HL-60/S4 treated with retinoic acid at 250 ng/mL for 4 days and 3 days (cell line): Measurements from ENCODE around the gene ADAMTS13.

ENCODE experiments used
- in situ Hi-C: fragments of 300-500 bp; cut with MboI; formaldehyde crosslinking; loops from 2 replicates; pipeline ENCODE4 v1.7.0; 2022; ENCODE audit warnings: low sequenced_read_pairs

The ADAMTS13 gene

DNA sequence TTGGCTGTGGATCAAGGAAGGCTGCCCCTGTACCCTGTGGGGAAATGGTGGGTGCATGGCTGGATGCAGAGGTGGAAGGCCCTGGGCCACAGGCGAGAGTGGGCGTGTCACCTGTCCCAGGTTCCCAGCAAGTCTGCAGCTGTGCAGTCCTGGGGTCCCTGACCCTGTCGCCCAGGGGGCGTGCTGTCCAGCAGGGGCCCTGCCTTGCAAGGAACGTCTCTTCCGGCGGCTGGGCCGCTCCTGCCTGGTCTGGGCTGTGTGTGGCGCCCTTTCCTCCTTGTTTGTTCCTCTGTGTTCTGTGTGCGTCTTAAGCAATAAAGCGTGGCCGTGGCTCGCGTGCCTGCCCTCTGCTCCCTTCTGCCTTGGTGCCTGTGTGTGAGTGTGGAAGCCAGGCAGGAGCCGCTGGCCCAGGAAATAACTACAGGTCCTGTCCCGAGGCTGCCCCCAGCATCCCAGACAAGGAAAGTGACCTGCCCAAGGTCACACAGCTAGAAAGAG, 48.3 kb downstream of the ADAMTS13 start:
- in situ Hi-C loops = no loop called here

DNA sequence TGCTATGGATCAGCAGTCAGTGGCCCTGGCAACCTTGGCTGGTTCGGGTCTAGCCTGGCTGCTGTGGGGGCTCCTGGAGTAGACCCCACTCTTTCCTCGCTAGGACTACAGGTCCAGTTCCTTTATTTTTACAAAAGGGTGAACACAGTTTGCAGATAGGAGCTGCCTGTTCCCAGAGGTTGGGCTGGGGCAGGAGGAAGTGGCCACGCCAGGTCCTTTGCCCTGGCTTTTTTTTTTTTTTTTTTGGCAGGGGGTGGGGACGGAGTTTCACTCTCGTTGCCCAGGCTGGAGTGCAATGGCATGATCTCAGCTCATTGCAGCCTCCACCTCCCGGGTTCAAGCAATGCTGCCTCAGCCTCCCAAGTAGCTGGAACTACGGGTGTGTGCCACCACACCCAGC, 48.8 kb downstream of the ADAMTS13 start:
- in situ Hi-C loops = no loop called here

DNA sequence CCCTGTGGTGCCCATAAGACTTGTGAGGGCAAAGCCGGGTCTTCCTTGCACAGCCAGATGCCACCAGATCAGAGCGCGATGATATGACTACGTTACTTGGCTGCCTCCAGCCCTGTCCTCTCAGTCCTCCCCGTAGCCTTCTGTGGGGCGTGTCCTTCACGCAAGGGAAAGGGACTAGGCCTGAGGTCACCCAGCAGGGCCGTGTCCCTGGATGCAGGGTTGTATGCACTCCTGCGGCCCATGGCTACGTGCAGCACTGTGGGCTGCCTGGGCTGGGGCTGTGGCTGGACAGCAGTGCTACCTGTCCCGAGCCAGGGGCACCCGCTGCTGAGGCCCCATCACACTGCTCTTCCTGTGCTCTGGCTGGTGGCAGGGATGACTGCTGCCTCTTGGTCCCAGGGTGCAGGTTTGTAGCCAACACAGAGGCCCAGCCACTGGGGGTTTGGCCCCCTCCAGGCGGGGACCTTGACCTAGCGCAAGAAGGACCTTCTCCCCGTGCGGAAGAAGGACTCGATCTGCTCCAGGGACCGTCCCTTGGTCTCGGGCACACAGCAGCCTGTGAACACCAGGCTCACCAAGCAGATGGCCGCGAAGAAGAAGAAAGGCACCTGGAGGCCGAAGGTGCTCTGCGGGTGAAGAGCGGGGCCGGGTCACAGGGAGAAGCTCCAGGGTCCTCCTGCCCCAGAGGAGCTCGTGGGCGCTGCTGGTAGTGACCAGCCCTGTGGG, 49.5 kb downstream of the ADAMTS13 start:
- in situ Hi-C loops = no loop called here

DNA sequence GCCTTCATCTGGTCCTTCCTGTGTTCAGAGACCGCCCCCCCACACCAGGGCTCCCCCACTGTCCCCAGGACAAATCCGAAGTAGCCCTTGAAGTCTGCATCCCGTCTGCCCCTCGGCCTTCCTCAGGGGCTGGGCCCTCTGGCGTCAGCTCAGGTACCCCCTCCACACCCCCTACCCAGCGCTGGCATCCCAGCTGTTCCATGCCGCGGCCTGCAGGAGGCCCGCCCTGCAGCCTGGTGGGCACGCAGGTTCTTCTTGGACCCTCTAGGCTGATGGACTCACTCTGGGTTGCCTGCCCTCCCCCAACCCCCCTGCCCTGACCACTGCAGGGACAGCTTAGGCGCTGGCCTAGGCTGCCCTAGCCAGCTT, 50.1 kb downstream of the ADAMTS13 start:
- in situ Hi-C loops = no loop called here

DNA sequence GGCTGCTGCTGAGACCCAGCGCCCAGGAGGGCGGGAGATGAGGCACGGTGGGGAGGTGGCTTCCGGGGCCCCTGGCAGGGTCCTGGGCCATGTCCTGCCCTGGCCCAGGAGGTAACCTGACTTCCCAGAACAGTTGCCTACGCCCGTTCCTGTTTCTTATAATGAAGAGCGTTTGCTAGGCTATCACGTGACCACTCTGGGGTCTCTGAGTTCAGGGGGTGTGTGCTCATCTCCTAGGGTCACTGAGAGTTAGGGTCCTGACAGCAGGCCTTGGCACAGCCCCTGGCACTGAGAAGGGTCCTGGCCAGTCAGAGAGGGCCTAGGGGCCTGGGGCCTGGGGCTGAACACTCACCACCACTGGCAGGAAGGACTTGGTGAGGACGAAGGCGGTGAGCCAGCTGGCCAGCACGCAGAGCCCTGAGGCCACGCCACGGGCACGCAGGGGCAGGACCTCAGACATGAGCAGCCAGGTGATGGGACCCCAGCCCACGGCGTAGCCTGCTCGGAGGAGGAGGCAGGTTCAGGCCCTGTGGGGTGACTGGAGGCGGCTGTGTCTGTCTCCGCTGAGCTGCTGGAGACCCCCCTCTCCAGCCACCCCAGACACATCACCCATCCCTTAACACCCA, 50.7 kb downstream of the ADAMTS13 start:
- in situ Hi-C loops = no loop called here

DNA sequence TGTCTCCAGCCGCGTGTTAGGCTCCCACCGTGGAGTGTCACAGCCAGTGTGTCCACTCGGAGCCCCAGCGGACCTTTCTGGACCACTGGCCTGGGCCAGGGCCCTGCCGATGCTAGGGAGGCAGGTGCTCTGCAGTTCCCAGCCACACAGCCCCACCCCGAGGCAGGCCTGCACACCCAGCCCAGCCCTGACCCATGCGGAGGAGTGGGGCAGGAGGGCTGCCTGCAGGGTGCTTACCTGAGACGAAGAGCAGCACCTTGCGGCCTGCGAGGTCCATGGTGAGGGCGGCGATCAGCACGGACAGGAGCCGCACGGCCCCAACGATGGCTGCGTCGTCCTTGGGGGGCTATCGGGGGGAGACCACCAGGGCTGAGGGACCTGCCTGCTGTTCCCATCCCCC, 51.6 kb downstream of the ADAMTS13 start:
- in situ Hi-C loops = no loop called here

DNA sequence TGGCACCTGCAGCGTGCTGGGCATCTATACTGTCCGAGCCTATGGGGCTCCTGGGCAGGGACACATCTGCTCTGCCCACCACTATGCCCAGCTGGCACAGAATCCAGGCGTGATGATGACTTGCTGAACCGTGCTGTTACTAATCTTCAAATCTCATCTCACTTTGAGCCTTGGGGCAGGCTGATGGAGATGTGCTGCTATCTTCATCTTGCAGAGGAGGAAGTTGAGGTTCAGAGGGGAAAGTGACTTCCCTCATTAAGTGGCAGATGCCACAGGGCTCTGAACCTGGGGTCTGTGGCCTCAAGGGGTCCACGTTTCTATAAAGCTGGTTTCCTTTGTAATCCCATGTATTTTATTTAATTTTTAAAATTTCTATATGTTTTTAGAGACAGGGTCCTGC, 52.0 kb downstream of the ADAMTS13 start:
- in situ Hi-C loops = no loop called here

DNA sequence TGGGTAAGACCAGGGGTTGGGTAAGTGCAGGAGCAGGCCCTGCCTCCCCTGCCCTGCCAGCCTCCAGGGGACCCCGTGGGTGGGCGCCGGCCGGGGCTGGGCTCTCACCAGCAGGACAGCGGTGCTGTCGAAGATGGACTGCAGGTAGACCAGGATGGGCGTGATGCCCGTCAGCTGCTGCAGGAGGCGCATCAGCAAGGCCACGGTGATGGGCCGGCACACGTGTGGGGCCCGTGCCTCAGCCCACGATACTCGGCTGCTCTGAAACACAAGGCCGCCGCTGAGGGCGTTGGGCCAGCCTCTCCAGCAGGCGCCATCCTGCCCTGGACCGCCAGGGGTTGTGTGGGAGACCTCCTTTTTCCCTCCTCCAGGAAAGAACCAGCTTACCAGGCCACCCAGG, 52.7 kb downstream of the ADAMTS13 start:
- in situ Hi-C loops = no loop called here

DNA sequence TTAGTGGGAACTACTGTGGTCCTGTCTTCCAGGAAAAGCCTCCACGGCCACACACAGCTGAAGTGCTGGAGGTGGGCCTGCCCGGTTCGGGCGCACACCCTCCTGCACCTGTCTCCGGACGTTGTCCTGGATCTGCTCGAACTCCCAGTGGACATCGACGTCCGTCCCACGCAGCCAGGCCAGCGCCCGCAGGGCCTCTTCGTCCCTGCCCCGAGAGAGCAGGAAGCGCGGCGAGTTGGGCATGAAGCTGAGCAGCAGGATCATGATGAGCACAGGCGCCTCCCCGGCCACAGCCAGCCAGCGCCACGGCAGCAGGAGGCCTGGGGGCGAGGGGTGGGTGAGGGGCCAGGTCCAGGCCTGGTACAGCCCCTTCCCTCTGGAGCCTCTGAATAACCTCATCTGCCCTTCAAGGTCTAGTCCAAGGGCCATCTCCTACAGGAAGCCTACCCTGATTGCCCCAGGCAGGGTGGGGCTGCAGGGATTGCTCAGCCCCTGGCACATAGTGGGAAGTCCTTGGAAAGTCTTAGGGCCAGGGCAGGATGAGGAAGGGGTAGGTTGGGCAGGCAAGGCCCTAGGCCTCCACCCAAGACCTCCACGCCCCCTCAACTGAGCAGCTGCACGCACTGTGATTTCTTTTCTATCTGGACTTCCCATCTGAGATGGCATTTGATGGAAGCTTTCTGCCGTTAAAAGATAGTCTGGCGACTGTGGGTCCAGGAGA, 53.3 kb downstream of the ADAMTS13 start:
- in situ Hi-C loops = no loop called here

DNA sequence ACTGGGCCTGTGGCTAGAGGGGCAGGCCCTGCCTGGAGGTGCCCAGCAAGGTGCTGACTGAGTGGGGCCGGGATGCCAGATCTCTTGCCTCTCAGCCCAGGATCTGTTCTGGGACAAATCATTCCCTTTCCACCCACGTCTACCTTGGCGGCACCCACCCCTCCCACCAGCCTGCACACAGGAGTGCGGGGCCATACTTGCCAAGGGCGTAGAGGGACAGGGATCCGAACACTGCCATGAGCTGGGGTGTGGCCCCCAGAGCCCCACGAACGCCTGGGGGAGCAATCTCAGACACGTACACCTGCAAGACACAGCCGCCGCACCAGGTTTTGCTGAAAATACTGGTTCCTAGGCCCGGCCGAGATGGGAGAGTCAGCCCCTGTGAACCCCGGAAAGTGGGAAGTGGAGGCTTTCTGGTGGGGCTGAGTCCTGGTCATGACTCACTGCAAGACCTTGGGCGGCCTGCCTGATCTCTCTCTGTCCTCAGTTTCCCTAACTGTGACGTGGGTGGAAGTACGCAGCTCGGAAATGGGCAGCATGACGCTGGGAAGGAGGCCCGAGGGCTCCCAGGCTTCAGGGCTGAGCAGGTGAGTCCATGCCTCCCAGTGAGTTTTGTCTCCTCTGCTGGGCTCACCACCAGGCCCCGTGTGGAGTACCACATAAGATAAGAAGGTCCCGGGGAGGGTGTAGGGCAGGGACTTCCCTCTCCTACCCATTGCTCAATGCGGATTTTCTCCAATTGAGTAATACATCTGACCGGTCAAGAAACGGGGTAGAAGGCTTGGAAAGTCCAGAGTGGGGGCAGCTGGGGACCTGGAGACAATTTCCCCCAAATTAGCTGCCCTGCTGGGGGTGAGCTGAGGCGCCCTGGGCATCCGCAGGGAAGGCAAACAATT, 54.1 kb downstream of the ADAMTS13 start:
- in situ Hi-C loops = no loop called here

DNA sequence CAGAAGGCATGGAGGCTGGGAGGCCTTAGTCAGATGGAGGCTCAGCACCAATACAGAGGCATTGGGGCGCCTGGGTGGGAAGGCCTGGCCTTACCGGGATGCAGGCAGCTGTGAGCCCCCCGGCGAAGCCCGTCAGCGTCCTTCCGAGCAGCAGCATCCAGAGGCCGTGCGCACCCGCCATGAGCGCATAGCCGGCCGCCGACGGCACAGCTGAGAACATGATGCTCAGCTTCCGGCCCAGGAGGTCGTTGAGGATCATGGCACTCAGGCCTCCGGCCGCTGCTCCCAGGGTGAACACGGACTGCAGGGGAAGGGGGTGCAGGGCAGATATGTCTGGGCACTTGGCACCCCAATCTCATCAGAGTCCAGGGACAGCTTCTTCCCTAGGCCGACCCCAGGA, 54.8 kb downstream of the ADAMTS13 start:
- in situ Hi-C loops = no loop called here

DNA sequence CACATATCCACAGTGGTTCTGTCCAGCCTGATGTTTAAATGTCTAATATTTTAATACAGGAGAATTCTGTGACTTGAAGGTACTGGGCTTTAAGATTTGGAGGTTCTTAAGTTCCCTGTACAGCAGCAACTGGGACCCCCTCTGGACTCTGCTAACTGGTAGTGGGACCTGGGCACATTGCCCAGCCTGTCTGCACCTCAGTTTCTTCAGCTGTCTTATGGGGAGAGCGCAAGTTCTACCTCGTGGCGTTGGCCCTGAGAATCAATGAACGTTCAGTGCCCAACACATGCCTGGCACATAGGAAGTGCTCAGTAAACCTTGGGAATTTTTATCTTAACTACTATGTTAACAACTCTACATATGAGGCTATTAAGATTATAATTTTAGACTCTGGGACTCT, 55.3 kb downstream of the ADAMTS13 start:
- in situ Hi-C loops = no loop called here

DNA sequence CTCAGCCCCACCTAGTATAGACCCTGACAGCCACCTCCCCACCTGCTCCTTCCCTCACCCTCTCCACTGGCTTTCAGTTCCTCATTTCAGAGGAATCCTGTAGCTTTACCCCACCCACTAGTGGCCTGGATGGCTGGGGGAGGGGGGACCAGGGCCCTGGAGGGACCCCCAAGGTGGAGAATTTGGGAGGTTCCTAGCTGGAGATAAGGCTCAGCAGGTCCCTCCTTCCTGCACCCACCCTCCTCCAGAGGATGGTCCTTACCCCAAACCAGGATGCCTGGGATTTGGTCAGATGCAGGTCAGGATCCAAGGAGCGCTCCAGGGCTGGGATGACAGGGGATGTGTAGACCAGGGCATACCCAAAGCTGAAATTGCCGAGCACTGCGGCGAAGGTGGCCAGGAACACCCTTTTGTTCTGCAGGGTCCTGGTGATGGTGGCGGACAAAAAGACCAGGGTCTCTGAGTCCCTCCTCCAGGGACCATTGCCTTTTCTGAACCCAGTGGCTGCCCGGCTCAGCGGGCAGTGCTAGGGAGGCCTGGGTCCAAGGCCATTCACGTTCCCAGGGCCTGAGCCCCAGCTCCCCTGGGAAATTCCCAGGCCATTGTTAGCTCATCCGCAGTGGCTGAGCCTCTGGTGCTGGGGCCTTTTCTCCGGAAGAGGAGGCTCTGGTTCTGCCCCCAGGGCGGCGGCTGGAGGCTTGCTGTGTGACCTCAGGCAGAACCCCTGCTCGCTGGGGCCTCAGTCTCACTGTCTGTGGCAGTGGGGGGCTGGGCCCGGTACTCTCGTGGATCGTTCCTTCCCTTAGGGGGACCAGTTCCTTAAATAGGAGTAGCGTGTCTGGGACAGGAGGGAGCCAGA, 56.1 kb downstream of the ADAMTS13 start:
- in situ Hi-C loops = no loop called here

DNA sequence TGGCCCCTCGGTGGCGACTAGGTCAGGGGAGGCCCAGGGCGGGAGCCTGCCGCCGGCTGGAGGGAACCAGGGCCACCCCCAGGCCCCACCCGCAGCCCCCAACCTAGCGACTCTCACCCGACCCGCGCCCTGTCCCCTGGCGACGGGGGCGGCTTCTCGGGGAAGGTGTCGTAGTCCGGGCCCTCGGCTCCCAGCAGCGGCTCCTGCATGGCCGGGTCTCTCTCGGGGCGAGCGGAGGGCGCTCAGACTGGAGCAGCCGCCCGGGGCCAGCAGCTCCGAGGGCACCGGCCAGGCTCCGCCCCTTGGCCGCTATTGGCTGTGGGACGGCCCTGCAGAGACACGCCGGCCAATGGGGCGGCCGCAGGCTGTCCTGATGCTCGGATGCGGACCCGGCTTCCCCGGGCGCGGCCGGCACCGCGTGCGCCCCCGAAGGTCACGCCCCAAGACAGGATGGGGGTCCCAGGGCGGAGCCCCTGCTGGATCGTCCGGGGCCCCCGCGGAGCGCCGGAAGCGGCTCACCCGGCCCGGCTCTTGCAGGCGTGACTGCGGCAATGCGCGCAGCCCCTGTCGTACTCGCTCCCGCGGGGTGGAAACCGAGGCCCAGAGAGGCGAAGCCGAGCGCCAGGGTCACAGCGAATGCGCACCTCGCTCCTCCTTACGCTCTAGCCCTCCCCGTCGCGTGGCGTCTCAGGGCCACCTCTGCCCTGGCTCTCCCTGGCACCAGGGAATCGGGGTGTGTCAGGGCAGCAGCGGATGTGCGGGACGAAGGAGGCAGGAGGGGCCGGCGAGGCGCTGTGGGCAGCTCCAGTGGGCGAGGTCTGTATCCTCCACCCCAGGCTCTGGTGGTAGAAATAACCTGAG, 56.9 kb downstream of the ADAMTS13 start, which contains the start of gene SLC2A6:
Gene SLC2A6, minus strand, starts transcription at position 249 of the 861 bp plus-strand sequence. Its CDS starts 40 bp downstream, at position 209.
- in situ Hi-C loops = no loop called here

DNA sequence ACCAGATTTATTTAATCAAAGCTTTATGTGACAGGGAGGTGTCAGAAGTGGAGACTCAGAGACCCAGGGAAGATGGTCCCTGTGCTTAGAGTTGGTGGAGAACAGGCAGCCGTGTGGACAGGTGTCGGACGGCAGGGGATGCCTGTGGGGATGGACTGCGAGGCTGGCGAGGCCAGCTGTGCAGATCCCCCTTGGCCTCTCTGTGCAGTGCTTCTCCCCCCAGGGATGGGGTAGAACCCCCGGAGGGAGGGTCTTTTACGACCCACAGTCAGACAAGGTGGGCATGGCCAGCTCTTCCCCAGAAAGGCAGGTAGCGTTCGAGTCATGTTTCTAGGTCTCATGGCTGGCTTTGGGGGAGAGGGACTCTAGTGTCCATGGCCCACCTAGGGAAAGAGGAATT, 61.4 kb downstream of the ADAMTS13 start:
- in situ Hi-C loops = loop anchor here (10.0 kb wide), 1 partner anchor 299 kb away; no protein-coding TSS in a partner anchor

DNA sequence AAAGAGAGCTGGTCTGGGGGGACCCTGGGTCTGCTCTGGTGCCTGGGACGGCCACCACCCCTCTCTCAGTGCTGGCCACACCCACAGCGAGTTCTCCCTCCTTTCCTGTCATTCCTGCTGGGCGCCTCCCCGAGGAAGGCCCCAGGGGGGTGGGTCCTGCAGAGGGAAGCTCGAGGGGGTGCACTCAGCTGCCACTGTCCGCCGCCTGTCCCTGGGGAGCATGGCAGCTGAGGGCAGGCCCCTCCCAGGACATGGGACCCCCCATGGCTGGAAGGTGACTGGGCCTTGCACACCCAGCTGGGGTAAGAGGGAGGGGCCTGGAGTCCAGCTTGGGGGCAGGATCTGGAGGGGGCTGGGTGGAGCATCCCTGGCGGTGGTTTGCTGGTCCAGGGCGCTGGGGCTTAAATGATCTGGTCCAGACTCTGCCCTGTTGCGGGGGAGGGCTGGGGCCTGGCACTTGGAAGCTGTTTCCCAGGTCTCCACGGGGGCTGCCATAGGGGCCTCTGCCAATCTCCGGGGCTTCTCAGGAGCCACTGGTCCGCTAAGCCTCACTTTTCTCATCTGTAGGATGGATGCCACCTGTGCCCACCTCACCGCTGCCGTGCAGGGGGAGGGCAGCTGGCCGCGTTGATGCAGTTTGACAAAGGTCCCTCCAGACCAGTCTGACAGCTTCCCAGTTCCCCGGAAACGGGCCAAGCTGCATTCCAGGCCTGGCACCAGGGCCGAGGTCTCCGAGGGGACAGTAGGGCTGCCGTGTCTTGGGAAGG, 62.7 kb downstream of the ADAMTS13 start:
- in situ Hi-C loops = loop anchor here (10.0 kb wide), 1 partner anchor 300 kb away; no protein-coding TSS in a partner anchor

DNA sequence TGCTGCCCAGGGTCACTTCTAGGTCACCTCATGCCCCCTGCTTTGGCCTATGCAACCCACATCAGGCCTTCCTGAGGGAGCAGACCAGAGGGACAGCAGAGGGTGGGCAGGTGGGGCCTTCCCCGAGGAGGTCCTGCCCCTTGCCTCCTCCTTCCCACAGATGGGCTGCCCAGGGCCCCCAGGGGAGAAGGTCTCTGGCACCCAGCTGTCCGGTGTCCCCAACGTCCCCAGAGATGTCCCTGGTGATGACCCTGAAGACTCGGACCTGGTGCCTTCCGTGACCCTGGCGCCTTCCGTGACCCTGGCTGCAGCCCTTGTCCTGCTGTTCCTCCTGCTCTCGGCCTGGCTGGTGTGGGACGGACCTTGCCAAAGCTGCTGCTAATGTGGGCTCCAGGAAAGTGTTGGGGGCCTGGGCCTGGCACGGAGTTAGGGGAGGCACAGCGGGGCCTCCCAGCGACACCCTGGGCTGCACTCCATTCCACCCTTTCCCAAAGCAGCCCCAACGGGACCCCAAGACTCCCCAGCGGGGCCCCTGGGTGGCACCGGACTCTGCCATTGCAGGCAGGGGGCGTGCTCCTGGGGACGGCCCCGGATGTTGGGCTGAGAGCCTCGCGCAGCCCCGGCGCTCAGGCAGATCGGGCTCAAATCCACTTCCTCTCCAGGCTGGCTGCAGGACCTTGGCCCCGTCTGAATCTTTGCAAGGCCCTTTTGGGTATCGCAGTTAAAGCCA, 63.5 kb downstream of the ADAMTS13 start:
- in situ Hi-C loops = loop anchor here (10.0 kb wide), 1 partner anchor 301 kb away; no protein-coding TSS in a partner anchor
